Measurements from ENCODE around the gene RNGTT.

RNGTT gene

DNA sequence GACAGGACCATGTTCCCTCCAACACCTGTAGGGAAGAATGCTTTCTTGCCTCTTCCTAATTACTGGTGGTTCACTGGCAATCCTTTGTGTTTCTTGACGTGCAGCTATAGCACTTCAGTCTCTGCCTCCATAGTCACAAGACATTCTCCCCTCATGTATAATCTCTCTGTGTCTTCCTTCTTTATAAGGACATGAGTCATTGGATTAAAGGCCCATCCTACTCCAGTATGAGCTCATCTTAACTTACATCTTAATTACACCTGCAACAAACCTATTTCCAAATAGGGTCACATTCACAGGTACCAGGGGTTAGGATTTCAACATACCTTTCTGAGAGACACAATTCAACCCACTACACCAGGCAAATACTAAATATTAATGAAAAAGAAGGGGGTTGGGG lies 213.6 kb downstream of the RNGTT start:
- TF ChIP-seq, protein P1, sequence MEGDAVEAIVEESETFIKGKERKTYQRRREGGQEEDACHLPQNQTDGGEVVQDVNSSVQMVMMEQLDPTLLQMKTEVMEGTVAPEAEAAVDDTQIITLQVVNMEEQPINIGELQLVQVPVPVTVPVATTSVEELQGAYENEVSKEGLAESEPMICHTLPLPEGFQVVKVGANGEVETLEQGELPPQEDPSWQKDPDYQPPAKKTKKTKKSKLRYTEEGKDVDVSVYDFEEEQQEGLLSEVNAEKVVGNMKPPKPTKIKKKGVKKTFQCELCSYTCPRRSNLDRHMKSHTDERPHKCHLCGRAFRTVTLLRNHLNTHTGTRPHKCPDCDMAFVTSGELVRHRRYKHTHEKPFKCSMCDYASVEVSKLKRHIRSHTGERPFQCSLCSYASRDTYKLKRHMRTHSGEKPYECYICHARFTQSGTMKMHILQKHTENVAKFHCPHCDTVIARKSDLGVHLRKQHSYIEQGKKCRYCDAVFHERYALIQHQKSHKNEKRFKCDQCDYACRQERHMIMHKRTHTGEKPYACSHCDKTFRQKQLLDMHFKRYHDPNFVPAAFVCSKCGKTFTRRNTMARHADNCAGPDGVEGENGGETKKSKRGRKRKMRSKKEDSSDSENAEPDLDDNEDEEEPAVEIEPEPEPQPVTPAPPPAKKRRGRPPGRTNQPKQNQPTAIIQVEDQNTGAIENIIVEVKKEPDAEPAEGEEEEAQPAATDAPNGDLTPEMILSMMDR (conservative IDR thresholded peaks at IDR 0.05; ENCODE audit: low read length): no peak
- no peak for TF ChIP-seq EZH2phosphoT487 (IDR thresholded peaks at IDR 0.05; ENCODE audit: borderline replicate concordance)
- no peak overlapping the region for H2AFZ ChIP-seq (ENCODE audit: low read length)
- H3K27me3 ChIP-seq (ENCODE audit: insufficient read depth, low read length, poor library complexity, severe bottlenecking): no peaks in the 10 kb centered on the region
- H3F3A ChIP-seq (ENCODE audit: low read depth): no peaks in the 10 kb centered on the region
- no peaks in the 10 kb centered on the region for H3K9me2 ChIP-seq (replicated peaks; ENCODE audit: low read depth, low read length)
- no peaks in the 10 kb centered on the region; the same call in 1 of the 2 replicates for H3K36me3 ChIP-seq (ENCODE audit: insufficient read depth, low read length)
- H3K79me2 ChIP-seq (ENCODE audit: insufficient read depth, low read length): no peaks in the 10 kb centered on the region
- no peak overlapping the region for H3K4me3 ChIP-seq (ENCODE audit: low read length, poor library complexity, severe bottlenecking)
- no peaks in the 10 kb centered on the region for H3K4me1 ChIP-seq (ENCODE audit: insufficient read depth, low read length, poor library complexity, severe bottlenecking)
- no peak overlapping the region for H3K4me2 ChIP-seq (ENCODE audit: low read depth, low read length, poor library complexity, severe bottlenecking)
- no peak overlapping the region for H3K9ac ChIP-seq (ENCODE audit: low read depth, low read length, poor library complexity, severe bottlenecking)
- H3K9me3 ChIP-seq (ENCODE audit: insufficient read depth, low read depth, low read length): 0 out of 2 replicates have a peak, but pooled peaks cover under 1% of the 10 kb centered on the region
- no peaks in the 10 kb centered on the region for H4K20me1 ChIP-seq (ENCODE audit: insufficient read depth, low read length, poor library complexity, severe bottlenecking)

DNA sequence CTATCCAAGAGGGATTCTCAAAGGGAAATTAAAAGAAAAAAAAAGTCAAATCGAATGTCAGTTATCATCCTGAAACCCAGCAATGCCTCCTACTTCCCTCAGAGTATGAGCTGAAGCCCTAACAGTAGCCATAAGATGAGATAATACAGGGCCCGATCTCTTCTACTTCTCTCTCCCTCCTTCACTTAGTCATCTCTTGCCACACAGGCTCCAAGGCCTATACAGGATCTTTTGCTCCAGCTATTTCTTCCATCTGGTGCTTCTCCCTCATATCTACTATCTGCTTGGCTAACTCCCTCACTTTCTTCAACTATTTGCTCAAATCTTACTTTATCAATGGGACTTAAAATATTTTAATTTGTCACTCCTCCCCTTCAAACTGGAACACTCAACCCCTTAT lies 215.3 kb downstream of the RNGTT start:
- no peak overlapping the region for H2AFZ ChIP-seq (ENCODE audit: low read length)
- H3K27me3 ChIP-seq (ENCODE audit: insufficient read depth, low read length, poor library complexity, severe bottlenecking): no peaks in the 10 kb centered on the region
- no peaks in the 10 kb centered on the region for H3K9me3 ChIP-seq (ENCODE audit: insufficient read depth, low read depth, low read length)
- TF ChIP-seq EZH2phosphoT487 (IDR thresholded peaks at IDR 0.05; ENCODE audit: borderline replicate concordance): no peak
- TF ChIP-seq, protein P1 (conservative IDR thresholded peaks at IDR 0.05; ENCODE audit: low read length): no peak
- no peaks in the 10 kb centered on the region for H3K9me2 ChIP-seq (replicated peaks; ENCODE audit: low read depth, low read length)
- no peak overlapping the region for H3K4me2 ChIP-seq (ENCODE audit: low read depth, low read length, poor library complexity, severe bottlenecking)
- H3K4me1 ChIP-seq (ENCODE audit: insufficient read depth, low read length, poor library complexity, severe bottlenecking): peaks cover 4% of the 10 kb centered on the region
- H4K20me1 ChIP-seq (ENCODE audit: insufficient read depth, low read length, poor library complexity, severe bottlenecking): no peaks in the 10 kb centered on the region
- H3K9ac ChIP-seq (ENCODE audit: low read depth, low read length, poor library complexity, severe bottlenecking): no peak overlapping the region
- no peaks in the 10 kb centered on the region; the same call in 1 of the 2 replicates for H3K36me3 ChIP-seq (ENCODE audit: insufficient read depth, low read length)
- H3F3A ChIP-seq (ENCODE audit: low read depth): no peaks in the 10 kb centered on the region
- H3K79me2 ChIP-seq (ENCODE audit: insufficient read depth, low read length): no peaks in the 10 kb centered on the region
- H3K4me3 ChIP-seq (ENCODE audit: low read length, poor library complexity, severe bottlenecking): no peak overlapping the region

DNA sequence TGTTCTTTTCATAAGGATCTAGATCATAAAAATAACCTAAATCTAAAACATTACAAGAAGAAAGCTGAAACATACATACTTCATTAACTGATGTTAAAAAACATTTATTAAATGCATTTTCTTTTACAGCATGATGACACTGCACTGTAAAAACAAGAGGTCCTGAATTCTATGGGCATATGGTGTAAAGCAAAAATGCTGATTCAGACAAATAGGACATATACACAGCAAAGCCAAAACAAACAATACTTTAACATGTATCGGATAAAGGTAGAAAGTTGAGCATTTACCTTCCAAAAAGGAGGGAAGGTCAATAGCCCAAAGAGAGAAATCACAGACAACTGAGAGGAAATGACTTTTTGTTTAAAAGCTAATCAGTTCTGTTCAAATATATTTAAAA lies 221.5 kb downstream of the RNGTT start:
- Histone ChIP-seq H3K27me3 (ENCODE audit: insufficient read depth, low read length, poor library complexity, severe bottlenecking) (no peaks in the 10 kb centered on the region), H3K4me3 (ENCODE audit: low read length, poor library complexity, severe bottlenecking) (no peak overlapping the region), H3K4me2 (ENCODE audit: low read depth, low read length, poor library complexity, severe bottlenecking) (no peak overlapping the region), H3K79me2 (ENCODE audit: insufficient read depth, low read length) (no peaks in the 10 kb centered on the region), H3K36me3 (ENCODE audit: insufficient read depth, low read length) (peaks cover 4% of the 10 kb centered on the region; the same call in 1 of the 2 replicates), H2AFZ (ENCODE audit: low read length) (no peak overlapping the region), H4K20me1 (ENCODE audit: insufficient read depth, low read length, poor library complexity, severe bottlenecking) (no peaks in the 10 kb centered on the region), H3K9me2 (replicated peaks; ENCODE audit: low read depth, low read length) (no peaks in the 10 kb centered on the region), H3K9ac (ENCODE audit: low read depth, low read length, poor library complexity, severe bottlenecking) (no peak overlapping the region), H3K4me1 (ENCODE audit: insufficient read depth, low read length, poor library complexity, severe bottlenecking) (peaks cover 4% of the 10 kb centered on the region), H3K9me3 (ENCODE audit: insufficient read depth, low read depth, low read length) (no peaks in the 10 kb centered on the region), H3F3A (ENCODE audit: low read depth) (no peaks in the 10 kb centered on the region)
- TF ChIP-seq, protein P1 (conservative IDR thresholded peaks at IDR 0.05; ENCODE audit: low read length): no peak
- no peak for TF ChIP-seq EZH2phosphoT487 (IDR thresholded peaks at IDR 0.05; ENCODE audit: borderline replicate concordance)

Data from Loucy (cell line).